SK-N-MC (cell line): ENCODE measurements around the gene MTX3.

ENCODE experiments used
- DNase-seq: peaks from one replicate; pipeline ENCODE4 v3.0.0-alpha.2; 2011; ENCODE audit warnings: low read depth, low spot score
- H3K27ac ChIP-seq: fragments of 200-600 bp; sonication (generic); 2 replicates; pipeline ENCODE4 v1.5.1; 2016; ENCODE audit warnings: mixed run types
- H3K36me3 ChIP-seq: fragments of 200-600 bp; sonication (generic); 2 replicates; pipeline ENCODE4 v1.6.1; 2017; ENCODE audit warnings: antibody characterized with exemption, low read length, mixed read lengths; ENCODE audit not compliant: insufficient read depth
- H3K4me3 ChIP-seq: fragments of 200-600 bp; sonication (generic); 2 replicates; pipeline ENCODE4 v1.5.1; 2016
- H3K9ac ChIP-seq: fragments of 200-600 bp; sonication (generic); 2 replicates; pipeline ENCODE4 v1.8.0; 2017; ENCODE audit warnings: mixed run types, mixed read lengths; ENCODE audit not compliant: insufficient read length
- H3K9me3 ChIP-seq: fragments of 200-600 bp; sonication (generic); 2 replicates; pipeline ENCODE4 v1.6.1; 2017; ENCODE audit warnings: low read depth, mild to moderate bottlenecking, antibody characterized with exemption, low read length, moderate library complexity, mixed read lengths
- EZH2 ChIP-seq: fragments of 200-600 bp; sonication (generic); IDR thresholded peaks from one replicate; pipeline ENCODE4 v1.6.1; 2017; ENCODE audit warnings: antibody characterized with exemption
- FOXP2 ChIP-seq: optimal IDR thresholded peaks from 2 replicates; pipeline ENCODE3; 2011; ENCODE audit warnings: mild to moderate bottlenecking, moderate library complexity; ENCODE audit not compliant: insufficient read depth; ENCODE audit errors: extremely low read length, control extremely low read depth
- POLR2AphosphoS5 ChIP-seq: IDR thresholded peaks from 2 replicates; pipeline ENCODE4 v1.6.1; 2012; ENCODE audit warnings: mild to moderate bottlenecking, low read depth, low read length, borderline replicate concordance

The MTX3 gene

DNA sequence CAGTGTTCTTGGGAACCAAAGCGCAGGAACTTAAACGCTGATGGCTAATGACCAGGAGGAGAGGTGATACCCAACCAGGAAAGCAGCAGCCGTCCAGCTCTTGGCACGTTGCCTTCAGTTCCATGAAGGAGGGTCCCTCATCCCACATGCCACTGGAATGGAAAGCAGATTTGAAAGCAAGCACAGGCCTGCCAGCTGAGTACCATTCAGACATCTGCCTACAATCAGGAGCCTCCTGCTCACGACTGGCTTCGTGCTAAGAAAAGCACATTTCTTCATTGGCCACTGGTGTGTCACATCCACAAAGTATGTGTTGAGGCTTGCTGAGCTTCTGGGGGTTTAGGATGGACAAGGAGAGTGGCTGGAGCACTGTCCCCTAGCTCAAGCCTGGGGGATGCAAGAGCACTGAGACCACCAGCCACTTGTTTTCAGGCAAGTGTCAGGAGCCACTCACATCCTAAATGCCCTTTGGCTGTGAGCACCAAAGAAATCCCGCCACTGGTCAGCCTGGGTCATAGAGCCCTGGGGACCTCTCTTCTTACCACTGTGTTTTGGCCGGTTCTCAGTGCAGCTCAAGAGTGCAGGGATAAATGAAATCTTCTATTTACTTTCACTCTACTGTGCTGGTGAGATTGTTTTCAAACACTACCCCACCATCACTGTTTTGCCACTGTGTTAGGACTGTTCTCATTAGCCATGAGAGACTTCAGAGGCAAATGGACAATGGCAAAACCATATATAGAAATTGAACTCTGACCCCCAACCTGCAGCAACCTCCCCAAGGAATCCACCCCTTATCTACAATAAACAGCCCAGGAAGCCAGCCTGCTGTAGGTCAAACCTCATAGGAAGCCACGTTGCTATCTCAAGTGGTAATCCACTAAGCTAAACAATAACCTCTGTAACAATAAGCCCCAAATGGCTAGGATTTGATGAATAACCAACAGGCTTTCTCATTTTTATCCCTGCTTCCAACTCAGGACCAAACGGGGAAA, 58.3 kb downstream of the MTX3 start:
- no peaks in the 10 kb centered on the region for H3K9me3 ChIP-seq
- H3K36me3 ChIP-seq, result no peaks in the 10 kb centered on the region
- no peak overlapping the region for H3K27ac ChIP-seq
- DNase-seq, result no peak
- TF ChIP-seq POLR2AphosphoS5 (no peak), EZH2 (no peak), FOXP2 (no peak)
- H3K9ac ChIP-seq, result no peak overlapping the region
- no peak overlapping the region for H3K4me3 ChIP-seq

DNA sequence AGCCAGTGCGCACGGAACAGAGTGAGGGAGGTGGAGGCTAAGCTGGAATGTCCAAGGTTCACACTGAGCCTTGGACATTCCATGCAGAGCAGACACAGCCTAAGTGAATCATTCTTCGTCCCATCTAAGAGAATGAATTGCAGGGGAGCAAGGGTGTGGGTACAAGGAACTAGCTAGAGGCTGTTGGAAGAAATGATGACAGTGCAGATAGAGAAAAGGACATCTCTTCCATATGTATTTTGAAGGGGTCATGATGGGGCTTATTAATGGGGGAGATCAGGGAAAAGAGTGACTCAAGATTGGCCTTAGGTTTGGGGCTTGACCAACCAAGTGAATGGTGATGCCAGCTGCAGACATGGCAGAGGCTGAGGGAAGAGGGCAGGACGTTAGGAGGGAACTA, 59.2 kb downstream of the MTX3 start:
- DNase-seq, result no peak

DNA sequence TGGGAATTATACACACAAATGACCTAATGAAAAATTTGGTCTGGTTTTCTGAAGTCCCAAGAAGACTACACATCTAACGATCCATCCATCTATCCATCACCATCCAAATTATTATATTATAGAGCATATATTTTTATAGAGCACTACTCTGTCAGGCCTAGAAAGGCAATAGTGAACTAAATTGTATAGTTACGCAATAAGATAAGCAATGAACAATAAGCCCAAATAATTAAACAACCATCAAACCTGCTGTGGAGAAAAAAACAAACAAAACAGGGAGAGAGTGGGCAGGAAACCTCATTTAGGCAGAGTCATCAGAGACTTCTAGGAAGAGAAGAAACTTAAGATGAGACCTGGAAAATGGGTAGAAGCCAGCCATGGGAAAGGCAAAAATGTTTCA, 59.7 kb downstream of the MTX3 start:
- no peak for TF ChIP-seq FOXP2
- no peak for TF ChIP-seq POLR2AphosphoS5
- TF ChIP-seq EZH2, result no peak
- no peak overlapping the region for H3K9ac ChIP-seq
- H3K4me3 ChIP-seq, result no peak overlapping the region
- DNase-seq, result no peak
- H3K36me3 ChIP-seq, result no peaks in the 10 kb centered on the region
- no peaks in the 10 kb centered on the region for H3K9me3 ChIP-seq
- H3K27ac ChIP-seq, result no peak overlapping the region

More for the DNA sequence above, 59.2 kb downstream of the MTX3 start:
- TF ChIP-seq FOXP2 (no peak), POLR2AphosphoS5 (no peak), EZH2 (no peak)
- Histone ChIP-seq H3K9ac (no peak overlapping the region), H3K4me3 (no peak overlapping the region), H3K9me3 (no peaks in the 10 kb centered on the region), H3K27ac (no peak overlapping the region), H3K36me3 (no peaks in the 10 kb centered on the region)

- no peak for TF ChIP-seq POLR2AphosphoS5
- Histone ChIP-seq H3K9ac (no peak overlapping the region), H3K27ac (no peak overlapping the region), H3K4me3 (no peak overlapping the region), H3K9me3 (no peaks in the 10 kb centered on the region), H3K36me3 (no peaks in the 10 kb centered on the region)
- DNase-seq, result no peak
Measured at GRCh38 chr5:79929095-79929494, 62.0 kb downstream of the MTX3 start.
